ENCODE measurements around the gene SMG5. TPM values are rescaled to one million over a fixed set of nuclear protein-coding genes. Genes with fewer than 3 reads are reported as not detected.

Gene SMG5
- total and polyA plus RNA-seq, 2 donors (not counting 1 experiment from before 2014, with no cell fraction given), result 53.5 to 77.0 TPM

DNA sequence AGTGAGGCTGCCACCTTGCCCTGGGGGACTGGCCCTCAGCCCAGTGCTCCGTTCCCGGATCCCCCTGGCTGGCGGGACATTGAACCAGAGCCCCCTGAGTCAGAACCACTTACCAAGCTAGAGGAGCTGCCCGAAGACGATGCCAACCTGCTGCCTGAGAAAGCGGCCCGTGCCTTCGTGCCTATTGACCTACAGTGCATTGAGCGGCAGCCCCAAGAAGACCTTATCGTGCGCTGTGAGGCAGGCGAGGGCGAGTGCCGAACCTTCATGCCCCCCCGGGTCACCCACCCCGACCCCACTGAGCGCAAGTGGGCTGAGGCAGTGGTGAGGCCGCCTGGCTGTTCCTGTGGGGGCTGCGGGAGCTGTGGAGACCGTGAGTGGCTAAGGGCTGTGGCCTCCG, 2.8 kb upstream of the SMG5 start:
- H3K27me3 Mint-ChIP-seq, result no peaks in the 10 kb centered on the region
- H3K4me1 Mint-ChIP-seq, result peaks cover 34% of the 10 kb centered on the region
- DNase-seq (no peak), ATAC-seq (ENCODE audit: low read depth) (no peak)
- no peak overlapping the region for H3K4me3 Mint-ChIP-seq
- Histone ChIP-seq H3K9me3 (ENCODE audit: control extremely low read depth in 1 of 3, control insufficient read depth in 2 of 3, insufficient read depth in 1 of 3, low read length in 2 of 3) (no peaks in the 10 kb centered on the region), H3K27ac (ENCODE audit: low read length in 2 of 2) (no peak overlapping the region), H3K4me1 (ENCODE audit: control insufficient read depth in 2 of 2, insufficient read depth in 2 of 2, low read length in 2 of 2) (peaks cover 20 to 28% of the 10 kb centered on the region in 2 donors), H2AFZ (ENCODE audit: insufficient read depth, low read depth, low read length, poor library complexity, severe bottlenecking) (no peak overlapping the region), H3K4me3 (ENCODE audit: control extremely low read depth in 1 of 5, extremely low read depth in 1 of 5, insufficient read depth in 1 of 5, low read depth in 2 of 5, low read length in 4 of 5) (no peak overlapping the region), H3K27me3 (replicated peaks in 1 of 4; ENCODE audit: control extremely low read depth in 1 of 4, control insufficient read depth in 3 of 4, insufficient read depth in 4 of 4, low read length in 3 of 4) (no peaks in the 10 kb centered on the region), H3K36me3 (replicated peaks in 1 of 2; ENCODE audit: control extremely low read depth in 1 of 2, control insufficient read depth in 1 of 2, extremely low read depth in 1 of 2, insufficient read depth in 2 of 2, low read length in 1 of 2) (peaks cover 0 to 10% of the 10 kb centered on the region in 2 experiments), H3K79me2 (ENCODE audit: control insufficient read depth, insufficient read depth, low read length) (peaks cover 40% of the 10 kb centered on the region), H3K4me2 (replicated peaks; ENCODE audit: low read depth, low read length, poor library complexity, severe bottlenecking) (no peak overlapping the region), H4K20me1 (ENCODE audit: control insufficient read depth, insufficient read depth, low read length, poor library complexity, severe bottlenecking) (peaks cover 10% of the 10 kb centered on the region), H3K9ac (ENCODE audit: low read length) (no peak overlapping the region)
- H3K27ac Mint-ChIP-seq, result no peak overlapping the region
- CTCF ChIA-PET, result no interaction called here
- intact Hi-C loops (cut with micrococcal nuclease), result no loop called here
- over 99% methylated on average over 13 of the region's 21 CpGs for WGBS (ENCODE audit: insufficient coverage)
- TF ChIP-seq, protein P1, sequence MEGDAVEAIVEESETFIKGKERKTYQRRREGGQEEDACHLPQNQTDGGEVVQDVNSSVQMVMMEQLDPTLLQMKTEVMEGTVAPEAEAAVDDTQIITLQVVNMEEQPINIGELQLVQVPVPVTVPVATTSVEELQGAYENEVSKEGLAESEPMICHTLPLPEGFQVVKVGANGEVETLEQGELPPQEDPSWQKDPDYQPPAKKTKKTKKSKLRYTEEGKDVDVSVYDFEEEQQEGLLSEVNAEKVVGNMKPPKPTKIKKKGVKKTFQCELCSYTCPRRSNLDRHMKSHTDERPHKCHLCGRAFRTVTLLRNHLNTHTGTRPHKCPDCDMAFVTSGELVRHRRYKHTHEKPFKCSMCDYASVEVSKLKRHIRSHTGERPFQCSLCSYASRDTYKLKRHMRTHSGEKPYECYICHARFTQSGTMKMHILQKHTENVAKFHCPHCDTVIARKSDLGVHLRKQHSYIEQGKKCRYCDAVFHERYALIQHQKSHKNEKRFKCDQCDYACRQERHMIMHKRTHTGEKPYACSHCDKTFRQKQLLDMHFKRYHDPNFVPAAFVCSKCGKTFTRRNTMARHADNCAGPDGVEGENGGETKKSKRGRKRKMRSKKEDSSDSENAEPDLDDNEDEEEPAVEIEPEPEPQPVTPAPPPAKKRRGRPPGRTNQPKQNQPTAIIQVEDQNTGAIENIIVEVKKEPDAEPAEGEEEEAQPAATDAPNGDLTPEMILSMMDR (IDR thresholded peaks at IDR 0.05), result no peak
- no peak for TF ChIP-seq EZH2 (IDR thresholded peaks at IDR 0.05; ENCODE audit: borderline replicate concordance, insufficient read depth, low read depth, low read length, poor library complexity, severe bottlenecking)
- no peaks in the 10 kb centered on the region for H3K9me3 Mint-ChIP-seq (ENCODE audit: insufficient read depth)
- POLR2A ChIA-PET, result interaction anchor here (0.5 kb wide), 1 partner anchor 1005 kb away, joined by 5 read pairs; no protein-coding TSS in a partner anchor

GRCh38 chr1:156284757-156285156, 2.1 kb upstream of the SMG5 start:
- Histone ChIP-seq H3K4me2 (replicated peaks; ENCODE audit: low read depth, low read length, poor library complexity, severe bottlenecking) (no peak overlapping the region), H3K79me2 (ENCODE audit: control insufficient read depth, insufficient read depth, low read length) (peaks cover 47% of the 10 kb centered on the region), H3K9ac (ENCODE audit: low read length) (no peak overlapping the region), H2AFZ (ENCODE audit: insufficient read depth, low read depth, low read length, poor library complexity, severe bottlenecking) (no peak overlapping the region), H3K4me3 (ENCODE audit: control extremely low read depth in 1 of 5, extremely low read depth in 1 of 5, insufficient read depth in 1 of 5, low read depth in 2 of 5, low read length in 4 of 5) (no peak overlapping the region), H4K20me1 (ENCODE audit: control insufficient read depth, insufficient read depth, low read length, poor library complexity, severe bottlenecking) (peaks cover 17% of the 10 kb centered on the region), H3K4me1 (ENCODE audit: control insufficient read depth in 2 of 2, insufficient read depth in 2 of 2, low read length in 2 of 2) (peaks cover 20 to 28% of the 10 kb centered on the region in 2 donors), H3K36me3 (replicated peaks in 1 of 2; ENCODE audit: control extremely low read depth in 1 of 2, control insufficient read depth in 1 of 2, extremely low read depth in 1 of 2, insufficient read depth in 2 of 2, low read length in 1 of 2) (peaks cover 0 to 8% of the 10 kb centered on the region in 2 experiments), H3K27ac (ENCODE audit: low read length in 2 of 2) (no peak overlapping the region), H3K9me3 (ENCODE audit: control extremely low read depth in 1 of 3, control insufficient read depth in 2 of 3, insufficient read depth in 1 of 3, low read length in 2 of 3) (no peaks in the 10 kb centered on the region), H3K27me3 (replicated peaks in 1 of 4; ENCODE audit: control extremely low read depth in 1 of 4, control insufficient read depth in 3 of 4, insufficient read depth in 4 of 4, low read length in 3 of 4) (no peaks in the 10 kb centered on the region)
- DNase-seq, result no peak
- Mint-ChIP-seq H3K4me1 (peaks cover 39% of the 10 kb centered on the region), H3K27ac (no peak overlapping the region), H3K27me3 (no peaks in the 10 kb centered on the region), H3K9me3 (ENCODE audit: insufficient read depth) (no peaks in the 10 kb centered on the region), H3K4me3 (no peak overlapping the region)
- ATAC-seq (ENCODE audit: low read depth), result no peak
- POLR2A ChIA-PET, result no interaction called here
- no peak for TF ChIP-seq EZH2 (IDR thresholded peaks at IDR 0.05; ENCODE audit: borderline replicate concordance, insufficient read depth, low read depth, low read length, poor library complexity, severe bottlenecking)
- TF ChIP-seq, protein P1 (IDR thresholded peaks at IDR 0.05), result no peak
- intact Hi-C loops (cut with micrococcal nuclease), result loop anchor here (5.0 kb wide), 1 partner anchor 1957 kb away; the partner anchor contains the start of gene ATP8B2
- CTCF ChIA-PET, result no interaction called here
- 100% methylated on average over 3 of the region's 4 CpGs for WGBS (ENCODE audit: insufficient coverage)

Measured in B cell (primary cell).